GOT3 (cell line): ENCODE measurements around the gene FSD1L.
A peak's percentile ranks its signal among the peaks of the same experiment; 100 is the strongest.

ENCODE experiments used
- DNase-seq: peaks from one replicate; lab custom pipeline; 2025; ENCODE audit warnings: mixed read lengths; lab: John Stamatoyannopoulos, UW

Gene FSD1L

GRCh38 chr9:105447814-105448812 is at the start of gene FSD1L:
FSD1L (plus strand) TSS chr9:105448034; CDS start chr9:105448221, 187 bp downstream.
- peak; percentile 54 for DNase-seq

DNA sequence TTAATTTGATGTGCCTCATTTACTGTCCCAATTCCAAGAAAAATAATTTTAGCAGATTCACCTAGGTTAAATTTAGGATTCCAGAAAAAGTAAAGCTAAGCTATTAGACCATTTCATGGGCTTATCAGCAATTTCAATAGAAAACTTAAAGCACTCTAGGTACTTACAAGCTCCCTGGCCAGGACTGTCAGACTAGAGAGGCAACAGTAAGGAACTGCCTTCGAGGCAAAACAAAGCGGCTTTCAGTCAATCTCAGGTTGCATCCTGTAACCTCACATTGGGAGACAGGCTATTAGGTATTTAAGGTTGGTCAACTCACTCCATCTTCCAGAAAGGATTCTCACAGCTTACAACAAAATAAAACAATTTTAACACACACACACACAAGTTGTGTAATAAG is 48.7 kb upstream of the FSD1L start:
- DNase-seq, result no peak

GRCh38 chr9:105401651-105402050 is 46.2 kb upstream of the FSD1L start:
- no peak for DNase-seq

DNA sequence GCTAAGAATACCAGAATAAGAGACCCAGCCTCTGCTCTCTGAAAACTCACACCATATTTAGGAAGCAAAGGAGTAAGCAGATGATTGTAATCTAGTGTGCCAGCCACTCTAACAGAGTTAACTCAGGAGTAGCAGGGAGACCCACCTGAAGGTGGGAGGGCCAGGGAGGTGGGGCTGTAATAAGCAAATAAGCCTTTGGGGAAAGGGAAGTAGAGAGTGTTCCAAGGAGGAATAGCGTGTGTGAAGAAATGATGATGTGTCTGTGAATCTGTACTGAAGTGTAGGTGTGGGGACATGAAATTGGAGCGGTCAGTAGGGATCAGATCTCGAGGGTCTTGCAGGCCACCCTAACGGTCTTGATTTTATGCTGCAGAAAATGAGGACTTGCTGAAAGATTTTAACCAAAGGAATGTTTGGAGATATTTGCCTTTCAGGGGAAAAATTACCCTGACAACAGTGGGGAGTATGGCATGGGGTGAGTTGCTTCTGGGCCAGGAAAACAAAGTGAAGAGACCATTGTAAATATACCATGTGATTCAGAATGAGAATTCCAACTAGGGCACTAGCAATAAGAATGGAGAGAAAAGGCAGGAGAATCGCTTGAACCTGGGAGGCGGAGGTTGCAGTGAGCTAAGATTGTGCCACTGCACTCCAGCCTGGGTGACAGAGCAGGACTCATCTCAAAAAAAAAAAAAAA is 44.1 kb upstream of the FSD1L start:
- DNase-seq, result no peak

DNA sequence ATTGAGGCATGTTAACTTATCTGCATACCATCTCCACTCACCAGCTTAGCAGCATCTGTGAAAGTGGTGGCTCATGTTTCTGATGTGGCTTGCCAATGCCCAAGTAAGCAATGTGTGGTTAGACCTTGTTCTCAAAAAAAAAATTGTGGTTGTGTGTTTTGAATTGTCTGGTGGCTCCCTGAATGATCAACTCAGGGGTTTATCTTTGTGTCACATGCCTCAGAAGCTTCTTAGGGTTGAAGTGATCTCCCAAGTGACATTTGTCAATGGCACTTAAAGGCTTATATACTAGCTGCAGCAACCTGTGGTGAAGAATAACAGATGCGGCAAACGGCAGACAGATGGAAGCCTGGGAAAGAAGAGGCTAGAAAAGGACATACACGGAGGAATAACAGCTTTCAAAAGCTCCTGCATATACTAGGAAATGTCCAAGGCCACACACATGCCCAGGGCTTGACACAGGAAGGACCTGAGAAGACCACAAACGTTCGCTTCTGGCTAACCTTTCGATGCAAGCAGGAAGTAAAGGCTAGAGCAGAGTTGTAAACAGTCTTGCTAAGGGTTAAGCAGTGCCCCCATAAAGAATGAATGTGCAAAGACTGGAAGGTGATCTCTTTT is 42.2 kb upstream of the FSD1L start:
- no peak for DNase-seq

- DNase-seq, result no peak
Observed at GRCh38 chr9:105406369-105406768, 41.5 kb upstream of the FSD1L start.

- DNase-seq, result no peak
Observed at GRCh38 chr9:105413525-105413924, 34.3 kb upstream of the FSD1L start.

DNA sequence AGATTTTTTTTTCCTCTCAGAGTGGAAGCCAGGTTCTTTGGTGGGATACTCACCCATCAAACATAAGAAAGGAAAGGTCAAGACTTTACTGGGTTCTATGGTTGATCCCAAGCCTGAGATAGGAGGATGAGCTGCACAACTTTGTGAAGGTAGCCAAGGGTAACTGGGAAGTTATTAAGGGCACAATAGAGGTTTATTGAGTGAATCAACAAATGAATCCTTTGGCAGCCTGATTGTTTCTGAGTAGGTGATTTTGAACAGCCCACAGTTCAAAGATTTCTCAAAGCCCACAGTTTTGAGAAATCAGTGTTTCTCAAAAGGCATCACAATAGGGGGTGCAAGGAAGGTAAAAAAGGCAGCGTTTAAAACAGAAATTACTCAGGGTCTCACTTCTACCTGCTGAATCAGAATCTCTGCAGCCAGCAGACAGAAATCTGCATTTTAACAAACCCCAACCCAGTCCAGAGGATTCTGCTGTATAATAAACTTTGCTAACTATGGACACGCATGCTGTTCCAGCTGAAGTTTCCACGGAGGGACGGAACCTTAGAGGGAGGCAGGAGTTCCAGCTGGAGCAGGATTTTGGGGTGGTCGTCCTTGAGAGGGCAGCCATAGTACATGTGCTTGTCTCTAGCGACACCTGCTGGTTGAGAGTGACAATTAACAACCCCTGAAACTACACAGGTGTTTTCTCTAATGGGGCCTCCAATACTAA is 32.7 kb upstream of the FSD1L start:
- no peak for DNase-seq

- no peak for DNase-seq
Observed at GRCh38 chr9:105415662-105415980, 32.2 kb upstream of the FSD1L start.

- DNase-seq, result no peak
Observed at GRCh38 chr9:105416840-105417239, 31.0 kb upstream of the FSD1L start.

DNA sequence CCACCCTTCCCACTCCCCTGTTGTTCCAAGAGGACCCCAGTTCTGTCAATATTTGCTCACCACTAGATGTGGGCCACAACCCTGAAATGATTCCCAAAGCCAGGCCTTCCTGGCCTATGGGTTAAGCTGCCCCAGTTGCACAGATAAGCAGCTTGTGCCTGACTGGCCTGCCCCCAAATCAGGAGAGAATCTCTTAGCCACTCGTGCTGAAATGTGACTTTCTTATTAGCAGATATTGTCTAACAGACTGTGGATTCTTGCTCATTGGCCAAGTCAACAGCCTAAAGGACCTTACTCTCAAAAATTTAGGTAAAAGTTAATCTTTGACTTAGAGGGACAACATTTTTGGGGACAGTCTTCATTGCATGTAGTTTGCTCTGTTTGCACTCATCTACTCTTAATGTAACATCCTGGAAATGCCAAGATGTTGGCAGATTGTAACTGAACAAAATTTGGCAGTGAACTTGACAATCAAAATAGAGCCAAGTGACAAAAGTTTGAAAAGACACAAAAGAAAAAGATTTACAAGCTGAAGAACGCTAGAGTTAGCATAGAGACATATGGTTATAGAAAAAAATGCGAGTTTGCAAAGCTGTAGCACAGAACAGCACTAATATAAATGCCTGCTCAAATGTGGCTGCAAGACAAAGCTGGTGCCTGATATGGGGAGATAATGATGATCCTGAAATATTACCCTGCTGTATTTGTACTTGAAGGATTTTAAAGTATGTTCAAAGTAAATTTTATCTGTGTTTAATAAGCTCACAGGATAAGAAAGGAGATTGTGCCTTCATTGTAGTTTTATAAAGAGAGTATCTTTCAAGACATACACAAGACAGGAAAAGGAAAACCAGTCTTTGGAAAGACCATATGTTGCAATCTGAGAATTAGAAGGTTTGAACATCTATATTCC is 29.0 kb upstream of the FSD1L start:
- DNase-seq, result no peak

DNA sequence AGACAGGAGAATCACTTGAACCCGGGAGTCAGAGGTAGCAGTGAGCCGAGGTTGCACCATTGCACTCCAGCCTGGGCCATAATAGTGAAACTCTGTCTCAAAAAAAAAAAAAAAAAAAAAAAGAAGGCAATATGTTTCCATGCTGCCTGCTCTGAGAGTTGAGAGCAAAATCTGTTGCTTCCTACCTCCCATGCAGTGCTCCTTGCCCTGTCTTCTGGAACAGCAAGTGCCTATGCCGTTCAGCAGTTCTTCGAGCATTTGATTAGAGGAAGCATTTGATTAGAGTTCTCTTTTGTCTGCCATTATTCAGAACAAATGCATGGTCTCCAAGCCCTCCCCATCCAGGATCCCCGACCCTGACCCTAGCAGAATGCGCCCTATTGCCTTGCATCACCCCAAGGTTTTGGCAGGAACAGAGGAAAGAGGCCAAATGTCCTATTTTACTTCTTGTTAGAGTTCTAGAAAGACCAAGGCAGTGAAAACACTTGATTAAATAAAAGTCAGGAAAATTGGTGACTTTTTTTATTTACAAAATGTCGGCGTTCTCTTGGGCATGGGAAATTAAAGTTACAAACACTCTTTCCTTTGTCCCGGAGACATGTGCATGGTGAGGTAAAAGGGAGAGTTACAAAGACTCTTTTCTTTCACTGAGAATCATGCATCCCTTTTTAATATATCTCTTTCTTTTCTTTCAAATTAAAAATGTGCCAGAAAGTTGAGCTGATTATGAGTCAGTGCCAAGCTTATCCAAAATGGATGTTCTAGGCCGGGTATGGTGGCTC is 27.8 kb upstream of the FSD1L start:
- DNase-seq, result no peak

DNA sequence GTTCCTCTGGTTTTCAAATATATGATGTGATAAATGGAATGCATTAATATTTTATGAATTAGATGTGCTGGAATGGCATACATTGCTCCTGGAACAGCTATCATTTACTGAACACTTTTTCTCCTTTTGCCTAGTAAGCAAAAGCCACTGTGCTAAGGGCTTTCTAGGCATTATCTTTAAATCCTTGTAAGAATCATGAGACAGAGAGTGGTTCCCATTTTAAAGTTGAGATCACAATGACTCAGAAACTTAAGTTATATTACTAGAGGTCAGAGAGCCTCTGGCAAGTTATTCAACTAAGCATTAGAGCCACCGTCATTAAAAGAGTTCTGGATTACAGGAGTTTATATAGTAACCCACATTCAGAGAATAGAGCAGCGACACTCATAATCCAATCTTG is 26.7 kb upstream of the FSD1L start:
- no peak for DNase-seq

GRCh38 chr9:105421864-105422263 is 26.0 kb upstream of the FSD1L start:
- DNase-seq, result no peak

DNA sequence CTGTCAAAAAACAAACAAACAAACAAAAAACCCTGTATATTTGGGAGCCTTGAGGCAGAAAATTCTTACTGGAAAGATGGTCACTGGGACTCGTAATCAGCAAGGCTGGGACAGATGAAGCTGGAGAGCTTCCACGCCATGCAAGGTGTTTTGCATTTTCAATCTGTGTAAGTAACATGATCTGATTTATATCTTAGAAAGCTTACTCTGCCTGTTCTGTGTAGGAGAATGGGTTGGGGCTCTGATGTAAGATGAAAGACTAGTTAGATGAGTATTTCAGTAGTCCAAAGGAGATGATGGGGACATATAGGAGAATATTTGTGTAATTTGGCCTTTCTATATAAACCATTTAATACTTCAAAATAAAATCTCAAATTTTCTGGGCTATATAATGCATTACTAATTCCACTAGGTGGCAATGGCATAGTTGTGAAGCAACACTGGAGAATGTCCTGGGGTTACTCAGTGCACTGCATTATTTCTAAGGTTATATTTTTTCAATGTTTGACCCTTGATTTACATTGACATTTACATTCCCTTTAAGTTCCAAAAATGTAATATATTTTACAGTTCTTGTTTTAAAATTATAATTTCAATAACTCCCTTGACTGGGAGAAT is 21.9 kb upstream of the FSD1L start:
- DNase-seq, result no peak

- no peak for DNase-seq
Observed at GRCh38 chr9:105426657-105427056, 21.2 kb upstream of the FSD1L start.

- DNase-seq, result no peak
Observed at GRCh38 chr9:105431424-105432246, 16.2 kb upstream of the FSD1L start.

- DNase-seq, result no peak
Observed at GRCh38 chr9:105432247-105432842, 15.5 kb upstream of the FSD1L start.

DNA sequence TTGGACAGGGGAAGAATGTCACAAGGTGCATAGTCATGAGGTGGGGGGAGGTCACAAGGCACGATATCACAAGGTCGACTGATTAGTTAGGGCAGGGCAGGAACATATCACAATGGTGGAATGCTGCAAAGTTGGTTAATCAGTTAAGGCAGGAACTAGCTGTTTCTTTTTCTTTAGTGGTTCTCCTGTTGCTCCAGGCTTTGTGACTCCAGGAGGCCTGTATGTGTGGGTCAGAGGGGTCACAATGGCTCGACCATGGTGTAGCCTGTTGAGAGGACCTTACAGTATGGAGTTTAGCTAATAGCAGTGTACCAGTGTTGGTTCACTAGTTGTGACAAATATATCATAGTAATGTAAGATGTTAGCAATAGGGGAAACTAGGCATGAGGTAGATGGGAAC is 12.4 kb upstream of the FSD1L start:
- no peak for DNase-seq
